Endometrial microvascular endothelial cells (primary cell): Measurements from ENCODE around the gene ARMC5. TPM values are rescaled to one million over a fixed set of nuclear protein-coding genes. Genes with fewer than 3 reads are reported as not detected.
"Not testable (repeated sequence)": the region's sequence is repeated elsewhere in the genome, so short reads cannot be mapped to it uniquely, and the experiment has no call there.

ENCODE experiments used
- in situ Hi-C: cut with HindIII; loops from 2 replicates; pipeline ENCODE4 v1.10.0; 2017; ENCODE audit warnings: low sequenced_read_pairs, low pct_unique_long_range_greater_than_20kb; ENCODE audit errors: inconsistent ontology term
- total RNA-seq: library from RNA; depleted of rRNA; stranded (reverse); fragments of >200 nt; gene quantifications from one replicate; pipeline ENCODE4 v1.2.3, GENCODE V29; 2015; ENCODE audit errors: inconsistent ontology term

Gene ARMC5
- total RNA-seq, 1 donor from 2014 or later = 21.2 TPM

GRCh38 chr16:31487720-31488467, 28.6 kb downstream of the ARMC5 start:
- in situ Hi-C loops = no loop called here

DNA sequence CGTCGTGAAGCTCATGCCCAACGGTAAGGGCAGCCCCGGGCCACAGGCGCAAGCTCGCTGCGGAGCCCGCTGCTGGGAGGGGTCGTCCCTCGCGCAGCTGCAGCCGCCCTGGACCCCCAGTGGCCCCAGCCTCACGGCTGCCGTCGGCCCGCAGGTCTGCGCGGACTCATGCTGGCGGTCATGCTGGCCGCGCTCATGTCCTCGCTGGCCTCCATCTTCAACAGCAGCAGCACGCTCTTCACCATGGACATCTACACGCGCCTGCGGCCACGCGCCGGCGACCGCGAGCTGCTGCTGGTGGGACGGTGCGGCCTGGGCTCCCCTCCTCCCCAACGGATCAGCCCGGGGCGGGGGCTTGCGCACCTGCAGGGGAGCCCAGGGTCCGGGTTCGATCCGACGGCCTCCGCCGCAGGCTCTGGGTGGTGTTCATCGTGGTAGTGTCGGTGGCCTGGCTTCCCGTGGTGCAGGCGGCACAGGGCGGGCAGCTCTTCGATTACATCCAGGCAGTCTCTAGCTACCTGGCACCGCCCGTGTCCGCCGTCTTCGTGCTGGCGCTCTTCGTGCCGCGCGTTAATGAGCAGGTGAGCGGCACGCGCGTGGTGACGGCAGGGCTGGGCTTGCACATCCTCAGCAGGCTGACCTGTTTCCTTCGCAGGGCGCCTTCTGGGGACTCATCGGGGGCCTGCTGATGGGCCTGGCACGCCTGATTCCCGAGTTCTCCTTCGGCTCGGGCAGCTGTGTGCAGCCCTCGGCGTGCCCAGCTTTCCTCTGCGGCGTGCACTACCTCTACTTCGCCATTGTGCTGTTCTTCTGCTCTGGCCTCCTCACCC, 29.4 kb downstream of the ARMC5 start:
- in situ Hi-C loops = no loop called here

- in situ Hi-C loops = no loop called here
Measured at GRCh38 chr16:31489298-31489564, 29.9 kb downstream of the ARMC5 start.

GRCh38 chr16:31489616-31490584, 30.6 kb downstream of the ARMC5 start:
- in situ Hi-C loops = no loop called here

DNA sequence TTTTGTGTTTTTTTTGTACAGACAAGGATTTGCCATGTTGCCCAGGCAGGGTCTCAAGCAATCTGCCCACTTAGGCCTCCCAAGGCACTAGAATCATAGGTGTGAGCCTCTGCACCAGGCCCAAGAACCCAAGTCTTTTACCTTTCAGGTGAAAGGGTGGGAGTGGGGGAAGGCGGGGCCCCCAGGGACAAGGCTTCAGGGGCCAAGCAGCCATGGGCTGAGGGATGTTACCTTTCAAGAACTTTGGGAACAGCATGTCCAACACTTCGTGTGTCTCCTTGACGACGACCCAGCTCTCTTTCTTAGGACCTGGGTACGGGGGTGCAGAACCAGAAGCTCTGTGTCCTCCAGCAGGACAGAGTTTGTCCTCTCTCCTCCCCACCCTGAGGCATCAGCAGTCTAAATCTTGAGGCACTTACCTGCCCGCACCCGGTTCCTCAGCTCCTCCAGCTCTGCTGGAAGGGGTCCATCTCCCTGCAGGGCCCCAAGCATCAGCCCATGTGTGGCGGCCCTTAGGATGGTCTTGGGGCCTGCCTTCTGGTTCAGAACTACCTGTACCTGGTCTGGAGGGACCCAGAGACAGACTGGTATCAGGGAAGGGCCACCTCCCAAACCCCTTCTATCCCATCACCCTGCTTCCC, 32.6 kb downstream of the ARMC5 start:
- in situ Hi-C loops = no loop called here

- in situ Hi-C loops = no loop called here
Measured at GRCh38 chr16:31493506-31494125, 34.3 kb downstream of the ARMC5 start.

DNA sequence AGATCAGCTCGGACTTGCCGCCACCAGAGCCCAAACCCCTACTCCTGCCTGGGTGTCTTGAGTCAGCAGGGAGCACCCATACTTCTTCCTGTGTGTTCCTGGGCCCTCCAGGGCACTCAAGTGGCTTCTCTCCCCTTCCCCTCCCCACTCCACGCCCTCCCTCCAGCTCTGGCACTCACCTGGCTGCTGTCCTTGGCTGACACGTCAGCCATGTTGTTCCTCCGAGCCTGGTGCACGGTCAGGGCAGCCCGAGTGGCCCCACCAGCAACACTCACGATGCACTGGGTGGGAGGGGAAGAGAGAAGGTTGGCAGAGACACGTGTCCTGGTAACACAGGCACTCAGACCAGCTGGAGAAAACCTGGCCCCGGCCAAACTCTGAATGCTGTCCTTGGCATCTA, 37.4 kb downstream of the ARMC5 start:
- in situ Hi-C loops = no loop called here

- in situ Hi-C loops = no loop called here
Measured at GRCh38 chr16:31498493-31498892, 39.2 kb downstream of the ARMC5 start.

GRCh38 chr16:31499928-31500327, 40.6 kb downstream of the ARMC5 start:
- in situ Hi-C loops = no loop called here

GRCh38 chr16:31501226-31501965, 42.1 kb downstream of the ARMC5 start:
- in situ Hi-C loops = no loop called here

- in situ Hi-C loops = no loop called here
Measured at GRCh38 chr16:31501966-31502348, 42.7 kb downstream of the ARMC5 start.

DNA sequence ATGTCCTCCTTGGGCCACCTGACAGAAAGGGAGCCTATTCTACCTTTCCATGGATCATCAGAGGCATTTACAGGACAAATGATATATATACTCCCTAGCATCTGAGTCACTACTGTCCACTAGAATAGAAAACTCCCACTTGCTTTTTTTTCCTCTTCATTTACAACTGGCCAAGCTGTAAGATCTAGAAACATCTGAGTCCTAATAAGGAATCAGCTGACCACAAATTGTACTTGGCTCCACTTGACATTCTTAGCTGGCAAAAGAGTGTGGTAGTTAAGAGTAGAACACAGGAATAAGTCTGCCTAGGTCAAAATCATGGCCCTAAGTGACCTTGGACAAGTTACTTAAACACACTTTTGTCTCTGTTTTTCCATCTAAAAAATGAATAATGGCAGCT, 43.7 kb downstream of the ARMC5 start:
- in situ Hi-C loops = no loop called here

- in situ Hi-C loops = not testable (repeated sequence)
Measured at GRCh38 chr16:31503555-31503954, 44.3 kb downstream of the ARMC5 start.

GRCh38 chr16:31504159-31504558, 44.9 kb downstream of the ARMC5 start:
- in situ Hi-C loops = no loop called here

GRCh38 chr16:31505483-31505882, 46.2 kb downstream of the ARMC5 start:
- in situ Hi-C loops = no loop called here

DNA sequence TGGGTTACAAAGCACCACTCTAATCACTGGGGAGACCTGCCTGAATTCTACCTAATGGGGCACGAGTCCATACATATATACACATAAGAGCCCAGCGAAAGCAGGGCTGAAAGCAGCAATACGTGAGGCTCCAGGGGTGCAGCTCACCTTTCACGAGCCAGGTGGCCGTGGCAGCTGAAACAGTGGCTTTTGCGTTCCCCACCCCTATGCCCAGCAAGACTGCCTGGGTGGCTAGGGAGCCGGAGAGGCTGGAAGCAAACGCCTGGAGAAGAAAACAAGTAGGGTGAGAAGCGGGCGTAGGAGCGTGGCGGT, 48.3 kb downstream of the ARMC5 start:
- in situ Hi-C loops = no loop called here

- in situ Hi-C loops = no loop called here
Measured at GRCh38 chr16:31507929-31508705, 48.8 kb downstream of the ARMC5 start, which contains the start of gene RUSF1. RUSF1 (minus strand) TSS chr16:31508391; CDS start chr16:31508373, 18 bp downstream.
